CD14-positive monocyte (primary cell): Measurements from ENCODE around the gene TBX3. TPM values are rescaled to one million over a fixed set of nuclear protein-coding genes. Genes with fewer than 3 reads are reported as not detected.

ENCODE experiments used
- DNase-seq, 3 donors: peaks; one replicate each; pipeline ENCODE4 v3.0.0-alpha.2; 2011 to 2022
- H2AFZ ChIP-seq: 2 replicates; pipeline ENCODE4 v1.6.0; 2012; ENCODE audit warnings: mild to moderate bottlenecking, low read depth, low read length, inconsistent platforms; ENCODE audit not compliant: insufficient read depth, poor library complexity, severe bottlenecking
- H3K27ac ChIP-seq, 2 donors: 1 replicate in 1 of 2; 2 replicates in 1 of 2; pipeline ENCODE4 v1.5.1; 2012 to 2013; ENCODE audit warnings: low read length in 2 of 2, control low read depth in 1 of 2, inconsistent platforms in 1 of 2, low read depth in 1 of 2, mild to moderate bottlenecking in 1 of 2
- H3K27me3 ChIP-seq, 2 donors: one replicate each; pipeline versions ENCODE4 v1.6.0 to v1.6.1; 2011 to 2013; ENCODE audit warnings: low read length in 2 of 2; ENCODE audit not compliant: control insufficient read depth in 2 of 2, insufficient read depth in 2 of 2
- H3K36me3 ChIP-seq, 2 donors: replicated peaks in 1 of 2; 1 replicate in 1 of 2; 2 replicates in 1 of 2; pipeline versions ENCODE4 v1.5.1 to v1.6.1; 2012 to 2013; ENCODE audit warnings: low read length in 2 of 2, control low read depth in 1 of 2, inconsistent platforms in 1 of 2, mild to moderate bottlenecking in 1 of 2; ENCODE audit not compliant: insufficient read depth in 2 of 2, control insufficient read depth in 1 of 2
- H3K4me1 ChIP-seq, 2 donors: 1 replicate in 1 of 2; 2 replicates in 1 of 2; pipeline versions ENCODE4 v1.5.1 to v1.6.1; 2012 to 2013; ENCODE audit warnings: low read length in 2 of 2, control low read depth in 1 of 2, inconsistent platforms in 1 of 2, mild to moderate bottlenecking in 1 of 2, moderate library complexity in 1 of 2; ENCODE audit not compliant: insufficient read depth in 2 of 2, control insufficient read depth in 1 of 2
- H3K4me2 ChIP-seq: replicated peaks from 2 replicates; pipeline ENCODE3; 2012; ENCODE audit warnings: low read length, moderate library complexity, mild to moderate bottlenecking; ENCODE audit not compliant: poor library complexity, severe bottlenecking; ENCODE audit errors: extremely low read depth
- H3K4me3 ChIP-seq, 3 experiments: fragments of 200-600 bp in 1 of 3; sonication (generic) in 1 of 3; replicated peaks in 1 of 3; 1 replicate in 2 of 3; 2 replicates in 1 of 3; pipeline ENCODE4 v1.5.1; 2011 to 2013; ENCODE audit warnings: low read length in 3 of 3, mild to moderate bottlenecking in 3 of 3, control low read depth in 2 of 3, low read depth in 2 of 3, inconsistent platforms in 1 of 3, moderate library complexity in 1 of 3
- H3K79me2 ChIP-seq: 2 replicates; pipeline ENCODE4 v1.6.0; 2012; ENCODE audit warnings: mild to moderate bottlenecking, control low read depth, inconsistent platforms, low read length, moderate library complexity; ENCODE audit not compliant: insufficient read depth
- H3K9ac ChIP-seq: 2 replicates; pipeline ENCODE4 v1.6.0; 2017; ENCODE audit warnings: low read length, mild to moderate bottlenecking; ENCODE audit not compliant: insufficient read depth, poor library complexity, severe bottlenecking
- H3K9me3 ChIP-seq, 2 donors: replicated peaks in 1 of 2; 1 replicate in 1 of 2; 2 replicates in 1 of 2; pipeline versions ENCODE4 v1.5.1 to v1.6.1; 2012 to 2013; ENCODE audit warnings: low read length in 2 of 2, control low read depth in 1 of 2; ENCODE audit not compliant: control insufficient read depth in 1 of 2, insufficient read depth in 1 of 2
- H4K20me1 ChIP-seq: 2 replicates; pipeline ENCODE4 v1.6.0; 2012; ENCODE audit warnings: mild to moderate bottlenecking, low read length, control low read depth, moderate library complexity; ENCODE audit not compliant: insufficient read depth
- H3K27ac Mint-ChIP-seq, 7 donors: one replicate each; pipeline ENCODE4 v1.8.0; 2020; ENCODE audit warnings: mild to moderate bottlenecking in 7 of 7, mixed read lengths in 7 of 7, moderate library complexity in 6 of 7, inconsistent platforms in 2 of 7
- H3K27me3 Mint-ChIP-seq, 3 donors: one replicate each; pipeline ENCODE4 v1.8.0; 2021 to 2022; ENCODE audit warnings: low read depth in 3 of 3, mild to moderate bottlenecking in 3 of 3, mixed read lengths in 3 of 3, moderate library complexity in 3 of 3, inconsistent platforms in 1 of 3
- H3K36me3 Mint-ChIP-seq, 2 donors: one replicate each; pipeline ENCODE4 v1.8.0; 2020; ENCODE audit warnings: mixed read lengths in 2 of 2, inconsistent platforms in 1 of 2, mild to moderate bottlenecking in 1 of 2
- H3K4me1 Mint-ChIP-seq: one replicate; pipeline ENCODE4 v1.8.0; 2020; ENCODE audit warnings: mild to moderate bottlenecking, mixed read lengths
- H3K4me3 Mint-ChIP-seq, 2 donors: one replicate each; pipeline ENCODE4 v1.8.0; 2020; ENCODE audit warnings: mild to moderate bottlenecking in 2 of 2, mixed read lengths in 2 of 2, moderate library complexity in 1 of 2
- H3K9me3 Mint-ChIP-seq, 7 donors: one replicate each; pipeline ENCODE4 v1.8.0; 2020 to 2022; ENCODE audit warnings: mixed read lengths in 7 of 7, mild to moderate bottlenecking in 6 of 7, moderate library complexity in 6 of 7, inconsistent platforms in 2 of 7
- WGBS: methylation state at CpG from one replicate; pipeline ENCODE4 v1.1.5; 2013; ENCODE audit warnings: missing lambda C conversion rate; ENCODE audit not compliant: insufficient coverage; 5-methylcytosine and 5-hydroxymethylcytosine counted together
- intact Hi-C, 2 donors: fragments of 100-400 bp; cut with micrococcal nuclease; formaldehyde crosslinking; loops; one replicate each; pipeline versions ENCODE4 v1.15.0 to v1.15.1; 2023
- polyA plus RNA-seq, 3 donors: library from polyadenylated mRNA; depleted of rRNA in 1 of 3; unstranded in 2 of 3; stranded (reverse) in 1 of 3; fragments of 300-500 nt in 2 of 3; fragments of >200 nt in 1 of 3; fragmentation: Illumina TruSeq in 2 of 3; gene quantifications; 1 replicate in 2 of 3; 2 replicates in 1 of 3; pipeline ENCODE4 v1.2.3, GENCODE V29; 2012 to 2021
- TF ChIP-seq, protein P1 (sequence below): fragments of 200-600 bp; IDR thresholded peaks from one replicate; pipeline ENCODE4 v1.8.0; 2022; ENCODE audit warnings: antibody characterized with exemption, mild to moderate bottlenecking

Gene TBX3
- polyA plus RNA-seq, 3 donors: 0.04 to 0.13 TPM; not detected in 1

DNA sequence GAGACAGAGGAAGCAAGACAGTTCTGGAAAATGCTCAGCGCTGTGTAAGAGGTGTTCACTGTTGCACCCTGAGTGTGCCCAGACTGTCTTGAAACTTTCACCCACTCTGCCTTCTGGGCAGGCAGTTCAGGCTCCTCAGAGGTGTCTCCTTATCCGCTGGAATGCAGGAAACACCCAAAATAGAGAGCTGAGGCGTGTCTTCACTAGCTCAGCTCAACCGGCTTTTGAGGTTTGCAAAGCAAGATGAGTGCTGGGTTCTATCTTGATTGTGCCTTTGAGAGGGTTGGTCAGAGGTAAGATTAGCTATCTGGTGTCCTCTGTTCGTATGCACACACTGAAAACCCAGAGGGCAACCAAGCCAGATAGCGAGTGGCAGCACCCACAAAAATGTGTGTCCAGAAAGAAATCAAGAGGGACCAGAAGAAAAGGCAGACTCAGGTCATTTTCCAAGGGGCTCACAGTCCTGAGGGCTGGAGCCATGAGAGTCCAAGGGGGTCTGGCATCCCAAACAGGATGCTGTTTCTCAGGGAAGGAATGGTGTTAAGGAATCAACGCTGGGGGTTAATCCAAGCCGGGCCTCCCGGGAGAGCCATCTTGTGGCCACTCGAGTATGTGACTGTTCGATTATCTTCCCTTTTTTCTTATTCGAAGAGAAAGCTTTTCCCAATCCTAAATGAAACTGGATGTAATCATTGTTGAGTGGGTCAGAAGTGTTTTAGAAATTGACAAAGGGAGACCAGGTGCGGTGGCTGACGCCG lies 47.1 kb downstream of the TBX3 start:
- TF ChIP-seq, protein P1, sequence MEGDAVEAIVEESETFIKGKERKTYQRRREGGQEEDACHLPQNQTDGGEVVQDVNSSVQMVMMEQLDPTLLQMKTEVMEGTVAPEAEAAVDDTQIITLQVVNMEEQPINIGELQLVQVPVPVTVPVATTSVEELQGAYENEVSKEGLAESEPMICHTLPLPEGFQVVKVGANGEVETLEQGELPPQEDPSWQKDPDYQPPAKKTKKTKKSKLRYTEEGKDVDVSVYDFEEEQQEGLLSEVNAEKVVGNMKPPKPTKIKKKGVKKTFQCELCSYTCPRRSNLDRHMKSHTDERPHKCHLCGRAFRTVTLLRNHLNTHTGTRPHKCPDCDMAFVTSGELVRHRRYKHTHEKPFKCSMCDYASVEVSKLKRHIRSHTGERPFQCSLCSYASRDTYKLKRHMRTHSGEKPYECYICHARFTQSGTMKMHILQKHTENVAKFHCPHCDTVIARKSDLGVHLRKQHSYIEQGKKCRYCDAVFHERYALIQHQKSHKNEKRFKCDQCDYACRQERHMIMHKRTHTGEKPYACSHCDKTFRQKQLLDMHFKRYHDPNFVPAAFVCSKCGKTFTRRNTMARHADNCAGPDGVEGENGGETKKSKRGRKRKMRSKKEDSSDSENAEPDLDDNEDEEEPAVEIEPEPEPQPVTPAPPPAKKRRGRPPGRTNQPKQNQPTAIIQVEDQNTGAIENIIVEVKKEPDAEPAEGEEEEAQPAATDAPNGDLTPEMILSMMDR: no peak
- intact Hi-C loops: no loop called here
- Mint-ChIP-seq H3K27me3 (peaks cover 0 to 4% (median 4%) of the 10 kb centered on the region in 3 donors), H3K27ac (no peak overlapping the region), H3K4me1 (no peaks in the 10 kb centered on the region), H3K4me3 (no peak overlapping the region), H3K36me3 (no peaks in the 10 kb centered on the region), H3K9me3 (peaks cover 0 to 2% (median 0%) of the 10 kb centered on the region in 7 donors)
- no peak for DNase-seq
- no peaks in the 10 kb centered on the region for H3K36me3 ChIP-seq
- H2AFZ ChIP-seq: no peak overlapping the region
- H3K4me3 ChIP-seq: no peak overlapping the region
- H3K79me2 ChIP-seq: no peaks in the 10 kb centered on the region
- 78% methylated on average over 4 of the region's 15 CpGs for WGBS
- H3K4me1 ChIP-seq: no peaks in the 10 kb centered on the region
- H3K9ac ChIP-seq: no peak overlapping the region
- no peaks in the 10 kb centered on the region for H3K9me3 ChIP-seq
- no peaks in the 10 kb centered on the region for H4K20me1 ChIP-seq
- no peak overlapping the region for H3K27ac ChIP-seq
- H3K4me2 ChIP-seq: no peak overlapping the region
- no peaks in the 10 kb centered on the region for H3K27me3 ChIP-seq

DNA sequence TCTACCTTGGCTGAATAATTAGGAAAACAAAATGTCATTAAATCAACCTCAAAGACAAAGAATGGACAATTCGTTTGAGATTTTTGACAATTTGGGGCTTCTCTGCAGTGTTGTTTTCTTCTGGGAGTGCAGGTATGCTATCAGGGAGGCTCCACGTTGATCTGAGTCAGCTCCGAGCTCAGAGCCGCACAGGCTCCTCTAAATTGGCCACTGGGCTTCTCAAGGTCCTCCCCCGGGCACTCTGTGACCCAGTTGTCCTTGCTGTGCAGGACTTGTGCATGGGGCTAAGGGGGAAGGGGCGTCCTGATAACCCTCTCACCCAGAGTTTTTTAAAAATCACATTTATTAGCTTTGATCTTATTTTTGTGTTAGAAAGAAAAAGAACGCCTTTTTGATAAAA lies 52.7 kb downstream of the TBX3 start:
- Mint-ChIP-seq H3K4me3 (no peak overlapping the region), H3K27ac (no peak overlapping the region), H3K9me3 (peaks cover 0 to 1% (median 0%) of the 10 kb centered on the region in 7 donors), H3K4me1 (no peaks in the 10 kb centered on the region), H3K27me3 (peaks cover 0 to 3% (median 0%) of the 10 kb centered on the region in 3 donors), H3K36me3 (no peaks in the 10 kb centered on the region)
- Histone ChIP-seq H3K4me1 (no peaks in the 10 kb centered on the region), H4K20me1 (no peaks in the 10 kb centered on the region), H3K36me3 (no peaks in the 10 kb centered on the region), H3K4me3 (no peak overlapping the region), H3K4me2 (no peak overlapping the region), H3K9me3 (no peaks in the 10 kb centered on the region), H3K27ac (no peak overlapping the region), H2AFZ (no peak overlapping the region), H3K79me2 (no peaks in the 10 kb centered on the region), H3K9ac (no peak overlapping the region), H3K27me3 (no peaks in the 10 kb centered on the region)
- TF ChIP-seq, protein P1: no peak
- no peak for DNase-seq
- intact Hi-C loops: no loop called here
- 67% methylated on average over 3 of the region's 7 CpGs for WGBS
